CD4-positive, alpha-beta memory T cell (primary cell): ENCODE data around the gene DNTTIP2. TPM values are rescaled to one million over a fixed set of nuclear protein-coding genes. Genes with fewer than 3 reads are reported as not detected.
"Not testable (repeated sequence)": the region's sequence is repeated elsewhere in the genome, so short reads cannot be mapped to it uniquely, and the experiment has no call there.

Source experiments
- CTCF ChIA-PET: fragments of 350-600 bp; sonication (Branson Sonifier 250); formaldehyde crosslinking; loops from one replicate; lab custom pipeline; 2021; ENCODE audit warnings: inconsistent platforms; ENCODE audit not compliant: partially characterized antibody; lab: Charles Lee
- POLR2A ChIA-PET: fragments of 350-600 bp; sonication (Branson Sonifier 250); formaldehyde crosslinking; loops from one replicate; lab custom pipeline; 2021; ENCODE audit not compliant: partially characterized antibody; lab: Charles Lee
- DNase-seq, 5 donors: peaks; one replicate each; pipeline versions ENCODE4 v3.0.0 to v3.0.0-alpha.2; 2020 to 2022; ENCODE audit warnings: mixed read lengths in 1 of 5
- H3K27ac ChIP-seq: one replicate; pipeline ENCODE4 v1.7.0; 2013; ENCODE audit warnings: low read depth, low read length
- H3K27me3 ChIP-seq: 2 replicates; pipeline ENCODE4 v1.7.0; 2013; ENCODE audit warnings: mild to moderate bottlenecking, low read length, moderate library complexity; ENCODE audit not compliant: insufficient read depth
- H3K36me3 ChIP-seq: 2 replicates; pipeline ENCODE4 v1.7.0; 2013; ENCODE audit warnings: mild to moderate bottlenecking, low read length, moderate library complexity; ENCODE audit not compliant: insufficient read depth
- H3K4me1 ChIP-seq: 2 replicates; pipeline ENCODE4 v1.7.0; 2013; ENCODE audit warnings: mild to moderate bottlenecking, low read length, moderate library complexity; ENCODE audit not compliant: insufficient read depth
- H3K4me3 ChIP-seq, 2 donors: one replicate each; pipeline ENCODE4 v1.7.0; 2013; ENCODE audit warnings: low read length in 2 of 2, mild to moderate bottlenecking in 1 of 2
- H3K9me3 ChIP-seq, 2 donors: one replicate each; pipeline ENCODE4 v1.7.0; 2013; ENCODE audit warnings: low read length in 2 of 2, control low read depth in 1 of 2; ENCODE audit not compliant: control insufficient read depth in 1 of 2
- H3K27ac Mint-ChIP-seq, 7 donors: one replicate each; pipeline ENCODE4 v1.8.0; 2020 to 2021; ENCODE audit warnings: mixed read lengths in 7 of 7, mild to moderate bottlenecking in 6 of 7, inconsistent platforms in 3 of 7, moderate library complexity in 3 of 7
- H3K27me3 Mint-ChIP-seq, 2 donors: one replicate each; pipeline ENCODE4 v1.8.0; 2020 to 2021; ENCODE audit warnings: mixed read lengths in 2 of 2
- H3K36me3 Mint-ChIP-seq, 2 donors: one replicate each; pipeline ENCODE4 v1.8.0; 2020 to 2021; ENCODE audit warnings: mixed read lengths in 2 of 2, inconsistent platforms in 1 of 2, mild to moderate bottlenecking in 1 of 2
- H3K4me1 Mint-ChIP-seq, 4 donors: one replicate each; pipeline ENCODE4 v1.8.0; 2020 to 2021; ENCODE audit warnings: mixed read lengths in 4 of 4, mild to moderate bottlenecking in 1 of 4
- H3K4me3 Mint-ChIP-seq, 8 donors: one replicate each; pipeline ENCODE4 v1.8.0; 2020 to 2021; ENCODE audit warnings: mixed read lengths in 8 of 8, mild to moderate bottlenecking in 7 of 8, moderate library complexity in 6 of 8, inconsistent platforms in 3 of 8
- H3K9me3 Mint-ChIP-seq, 8 donors: one replicate each; pipeline ENCODE4 v1.8.0; 2020 to 2021; ENCODE audit warnings: mixed read lengths in 8 of 8, mild to moderate bottlenecking in 5 of 8, inconsistent platforms in 3 of 8, moderate library complexity in 1 of 8
- intact Hi-C: fragments of 100-400 bp; cut with micrococcal nuclease; formaldehyde crosslinking; loops from one replicate; pipeline ENCODE4 v1.15.1; 2023
- polyA plus RNA-seq, 2 donors: library from polyadenylated mRNA; unstranded; fragments of 300-500 nt; fragmentation: Illumina TruSeq; gene quantifications; one replicate each; pipeline ENCODE4 v1.2.3, GENCODE V29; 2021
- total RNA-seq, 2 experiments: library from RNA; stranded (reverse); gene quantifications; one replicate each; pipeline ENCODE4 v1.2.3, GENCODE V29; 2021

Gene DNTTIP2
- total and polyA plus RNA-seq, 4 experiments from 2014 or later = 52.5 to 86.5 (median 73.4) TPM

GRCh38 chr1:93840956-93841482 is 38.0 kb downstream of the DNTTIP2 start:
- POLR2A ChIA-PET = no interaction called here

GRCh38 chr1:93839753-93840152 is 39.3 kb downstream of the DNTTIP2 start:
- Mint-ChIP-seq H3K9me3 (peaks cover under 1 to 8% (median 2%) of the 10 kb centered on the region in 8 donors), H3K27ac (no peak overlapping the region), H3K36me3 (peaks cover 0 to 7% of the 10 kb centered on the region in 2 donors), H3K4me3 (no peak overlapping the region), H3K4me1 (peaks cover 4 to 7% (median 5%) of the 10 kb centered on the region in 4 donors), H3K27me3 (no peaks in the 10 kb centered on the region)
- no peak for DNase-seq
- Histone ChIP-seq H3K36me3 (no peaks in the 10 kb centered on the region), H3K27me3 (no peaks in the 10 kb centered on the region), H3K4me1 (peaks cover 11% of the 10 kb centered on the region), H3K4me3 (no peak overlapping the region), H3K9me3 (no peaks in the 10 kb centered on the region), H3K27ac (no peak overlapping the region)
- ChIA-PET POLR2A (no interaction called here), CTCF (interaction anchor here (0.8 to 1.6 kb wide), 3 partner anchors 179 to 211 kb away, joined by 3 to 10 read pairs (median 3); no protein-coding TSS in a partner anchor)
- intact Hi-C loops = loop anchor here (10.0 kb wide), 1 partner anchor 1395 kb away; the partner anchor contains the start of gene RWDD3

More at GRCh38 chr1:93840956-93841482, 38.0 kb downstream of the DNTTIP2 start:
- CTCF ChIA-PET = interaction anchor here (1.1 to 1.6 kb wide), 3 partner anchors 29 to 212 kb away, joined by 3 to 10 read pairs (median 4); partner anchors contain the start of gene GCLM
- Histone ChIP-seq H3K27me3 (no peaks in the 10 kb centered on the region), H3K4me3 (no peak overlapping the region), H3K36me3 (no peaks in the 10 kb centered on the region), H3K9me3 (no peaks in the 10 kb centered on the region), H3K4me1 (peaks cover 22% of the 10 kb centered on the region), H3K27ac (no peak overlapping the region)
- Mint-ChIP-seq H3K4me3 (no peak overlapping the region), H3K27me3 (no peaks in the 10 kb centered on the region), H3K36me3 (peaks cover 0 to 3% of the 10 kb centered on the region in 2 donors), H3K4me1 (peaks cover 12 to 18% (median 13%) of the 10 kb centered on the region in 4 donors), H3K9me3 (peaks cover 0 to 3% (median 0%) of the 10 kb centered on the region in 8 donors), H3K27ac (no peak overlapping the region)
- DNase-seq = no peak
- intact Hi-C loops = loop anchor here (10.0 kb wide), 1 partner anchor 1394 kb away; the partner anchor contains the start of gene RWDD3

GRCh38 chr1:93839307-93839706 is 39.7 kb downstream of the DNTTIP2 start:
- Mint-ChIP-seq H3K27me3 (peaks cover 0 to 2% of the 10 kb centered on the region in 2 donors), H3K27ac (no peak overlapping the region), H3K9me3 (peaks cover 2 to 13% (median 6%) of the 10 kb centered on the region in 8 donors), H3K36me3 (peaks cover 1 to 11% of the 10 kb centered on the region in 2 donors), H3K4me1 (peaks cover 2% of the 10 kb centered on the region in 4 donors), H3K4me3 (no peak overlapping the region)
- no peaks in the 10 kb centered on the region for H3K27me3 ChIP-seq
- intact Hi-C loops = no loop called here
- no peaks in the 10 kb centered on the region for H3K36me3 ChIP-seq
- peaks cover 7% of the 10 kb centered on the region for H3K4me1 ChIP-seq
- CTCF ChIA-PET = interaction anchor here (0.5 to 1.3 kb wide), 3 partner anchors 34 to 210 kb away, joined by 3 read pairs; no protein-coding TSS in a partner anchor
- H3K9me3 ChIP-seq = no peaks in the 10 kb centered on the region
- POLR2A ChIA-PET = no interaction called here
- no peak overlapping the region for H3K27ac ChIP-seq
- no peak overlapping the region for H3K4me3 ChIP-seq
- no peak for DNase-seq

GRCh38 chr1:93837961-93838360 is 41.0 kb downstream of the DNTTIP2 start:
- Histone ChIP-seq H3K4me1 (no peaks in the 10 kb centered on the region), H3K4me3 (no peak overlapping the region), H3K36me3 (no peaks in the 10 kb centered on the region), H3K27ac (no peak overlapping the region), H3K9me3 (no peaks in the 10 kb centered on the region), H3K27me3 (no peaks in the 10 kb centered on the region)
- peaks cover 5 to 18% of the 10 kb centered on the region in 2 donors for H3K36me3 Mint-ChIP-seq
- intact Hi-C loops = no loop called here
- no peak overlapping the region for H3K27ac Mint-ChIP-seq
- H3K4me3 Mint-ChIP-seq = no peak overlapping the region
- DNase-seq = no peak
- H3K4me1 Mint-ChIP-seq = no peaks in the 10 kb centered on the region
- H3K27me3 Mint-ChIP-seq = peaks cover 0 to 2% of the 10 kb centered on the region in 2 donors
- ChIA-PET CTCF (interaction anchor here (0.7 to 1.4 kb wide), 2 partner anchors 8 to 209 kb away, joined by 3 to 6 read pairs; no protein-coding TSS in a partner anchor), POLR2A (no interaction called here)
- peaks cover 2 to 19% (median 16%) of the 10 kb centered on the region in 8 donors for H3K9me3 Mint-ChIP-seq

GRCh38 chr1:93833293-93833692 is 45.7 kb downstream of the DNTTIP2 start:
- H3K36me3 ChIP-seq, H3K9me3 ChIP-seq, H3K27me3 Mint-ChIP-seq, H3K27me3 ChIP-seq, H3K4me1 Mint-ChIP-seq, H3K4me3 Mint-ChIP-seq, H3K4me3 ChIP-seq, POLR2A ChIA-PET, H3K27ac Mint-ChIP-seq, H3K27ac ChIP-seq, H3K4me1 ChIP-seq, DNase-seq, intact Hi-C loops, CTCF ChIA-PET: not testable (repeated sequence)
- H3K9me3 Mint-ChIP-seq = peaks cover 2 to 31% (median 21%) of the 10 kb centered on the region in 8 donors
- H3K36me3 Mint-ChIP-seq = peaks cover 7 to 20% of the 10 kb centered on the region in 2 donors

GRCh38 chr1:93829061-93829460 is 49.9 kb downstream of the DNTTIP2 start:
- intact Hi-C loops = no loop called here
- ChIA-PET CTCF (no interaction called here), POLR2A (no interaction called here)
- DNase-seq = no peak
- no peak overlapping the region for H3K27ac ChIP-seq
- peaks cover 0 to 21% (median 12%) of the 10 kb centered on the region in 8 donors for H3K9me3 Mint-ChIP-seq
- H3K4me3 ChIP-seq = no peak overlapping the region
- no peaks in the 10 kb centered on the region for H3K36me3 ChIP-seq
- H3K9me3 ChIP-seq = no peaks in the 10 kb centered on the region
- H3K27ac Mint-ChIP-seq = no peak overlapping the region
- no peaks in the 10 kb centered on the region for H3K4me1 Mint-ChIP-seq
- peaks cover 0 to 2% of the 10 kb centered on the region in 2 donors for H3K27me3 Mint-ChIP-seq
- H3K27me3 ChIP-seq = no peaks in the 10 kb centered on the region
- H3K4me1 ChIP-seq = no peaks in the 10 kb centered on the region
- H3K36me3 Mint-ChIP-seq = peaks cover 4 to 7% of the 10 kb centered on the region in 2 donors
- no peak overlapping the region for H3K4me3 Mint-ChIP-seq

GRCh38 chr1:93828367-93828755 is 50.6 kb downstream of the DNTTIP2 start:
- intact Hi-C loops = no loop called here
- peaks cover 2 to 5% of the 10 kb centered on the region in 2 donors for H3K36me3 Mint-ChIP-seq
- H3K4me1 Mint-ChIP-seq = no peaks in the 10 kb centered on the region
- peaks cover 0 to 16% (median 7%) of the 10 kb centered on the region in 8 donors for H3K9me3 Mint-ChIP-seq
- no peak overlapping the region for H3K27ac Mint-ChIP-seq
- Histone ChIP-seq H3K4me3 (no peak overlapping the region), H3K27me3 (no peaks in the 10 kb centered on the region), H3K27ac (no peak overlapping the region), H3K9me3 (no peaks in the 10 kb centered on the region), H3K4me1 (no peaks in the 10 kb centered on the region), H3K36me3 (no peaks in the 10 kb centered on the region)
- no peak overlapping the region for H3K4me3 Mint-ChIP-seq
- CTCF ChIA-PET = interaction anchor here (0.7 to 1.1 kb wide), 4 partner anchors 8 to 524 kb away, joined by 3 read pairs; no protein-coding TSS in a partner anchor
- POLR2A ChIA-PET = no interaction called here
- no peak for DNase-seq
- peaks cover 0 to 2% of the 10 kb centered on the region in 2 donors for H3K27me3 Mint-ChIP-seq
